Measurements from ENCODE around the gene IMMP2L. TPM values are rescaled to one million over a fixed set of nuclear protein-coding genes. Genes with fewer than 3 reads are reported as not detected.

The IMMP2L gene
- total and polyA plus RNA-seq, 2 of the 8 experiments (the other 6 are each of a cell fraction or from before 2014, with no cell fraction given), result 2.3 to 10.1 TPM

DNA sequence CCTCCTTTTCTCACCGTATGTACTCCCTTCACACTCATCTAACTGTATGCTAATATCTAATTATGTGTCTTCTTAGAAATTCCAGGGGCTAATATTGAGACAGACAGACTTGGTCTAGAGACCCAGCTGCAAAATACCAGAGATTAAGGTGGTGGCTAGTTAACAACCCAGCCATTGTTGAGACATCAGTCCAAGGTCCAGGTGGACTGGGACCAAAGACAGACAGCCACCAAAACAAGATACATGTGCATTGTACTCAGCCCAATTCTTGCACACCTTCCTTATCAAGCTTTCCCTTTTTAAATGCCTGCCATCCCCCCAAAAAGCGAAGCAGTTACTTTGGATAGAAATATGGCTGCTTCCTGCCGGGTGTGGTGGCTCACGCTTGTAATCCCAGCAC, 514.7 kb downstream of the IMMP2L start:
- ChIA-PET CTCF (ENCODE audit: partially characterized antibody) (no interaction called here), POLR2A (ENCODE audit: partially characterized antibody) (no interaction called here)
- no peak overlapping the region for H3K4me3 ChIP-seq (ENCODE audit: extremely low read depth in 1 of 4, insufficient read depth in 2 of 4, low read depth in 3 of 4, low read length in 4 of 4)
- H3K36me3 ChIP-seq (ENCODE audit: control insufficient read depth in 2 of 4, insufficient read depth in 4 of 4, low read length in 3 of 4), result no peaks in the 10 kb centered on the region
- no peak overlapping the region; the same call in 1 of the 2 replicates for H2BK5ac ChIP-seq (ENCODE audit: low read depth, low read length)
- H3K23ac ChIP-seq (ENCODE audit: insufficient read length), result no peak overlapping the region
- H4K20me1 ChIP-seq (replicated peaks in 1 of 2; ENCODE audit: control insufficient read depth in 1 of 2, insufficient read depth in 2 of 2, low read length in 2 of 2), result no peaks in the 10 kb centered on the region
- H3K4me1 ChIP-seq (replicated peaks in 1 of 4; ENCODE audit: control insufficient read depth in 3 of 4, insufficient read depth in 4 of 4, low read length in 3 of 4), result peaks cover 0 to 13% (median 7%) of the 10 kb centered on the region in 4 experiments; a peak in 6 of 7 replicates
- no peaks in the 10 kb centered on the region for H3K9me3 ChIP-seq (ENCODE audit: insufficient read depth in 2 of 2, low read depth in 1 of 2, low read length in 1 of 2)
- H2BK20ac ChIP-seq (ENCODE audit: low read length), result no peak overlapping the region
- H3K56ac ChIP-seq (replicated peaks; ENCODE audit: insufficient read length, low read depth, low read length), result no peak overlapping the region
- no peak overlapping the region for H2AK5ac ChIP-seq (ENCODE audit: low read depth, low read length)
- no peak overlapping the region for H4K5ac ChIP-seq (ENCODE audit: insufficient read length, low read depth, low read length)
- H3K27ac ChIP-seq (ENCODE audit: low read depth, low read length), result no peak overlapping the region
- no peak overlapping the region for H2AFZ ChIP-seq (ENCODE audit: low read length)
- H3K23me2 ChIP-seq (ENCODE audit: low read depth, low read length), result no peaks in the 10 kb centered on the region; the same call in 1 of the 2 replicates
- H3K4me2 ChIP-seq (ENCODE audit: insufficient read depth in 1 of 2, low read depth in 2 of 2, low read length in 2 of 2), result no peak overlapping the region
- FAIRE-seq (no peak), DNase-seq (ENCODE audit: low read depth in 1 of 2, low spot score in 2 of 2) (no peak)
- no peak overlapping the region for H2BK12ac ChIP-seq (ENCODE audit: low read depth, low read length)
- no peak overlapping the region for H3K4ac ChIP-seq (replicated peaks; ENCODE audit: insufficient read length, low read depth, low read length)
- no peak overlapping the region for H4K91ac ChIP-seq (replicated peaks; ENCODE audit: insufficient read length, low read length)
- no peak overlapping the region for H3K9ac ChIP-seq (replicated peaks in 1 of 4; ENCODE audit: extremely low read depth in 1 of 4, low read depth in 3 of 4, low read length in 3 of 4)
- no peaks in the 10 kb centered on the region for H3K27me3 ChIP-seq (replicated peaks in 1 of 4; ENCODE audit: control insufficient read depth in 3 of 4, extremely low read depth in 1 of 4, insufficient read depth in 3 of 4, low read length in 3 of 4)
- H2BK15ac ChIP-seq (ENCODE audit: low read length), result no peak overlapping the region
- 97% methylated on average over 4 of the region's 4 CpGs; no CpG with 5 or more reads in 1 of the 2 experiments for WGBS, 2 experiments (ENCODE audit: extremely low coverage in 1 of 2, insufficient coverage in 1 of 2, insufficient read length in 1 of 2, insufficient replicate concordance in 2 of 2, low coverage in 1 of 2, low lambda C conversion rate in 2 of 2, missing lambda C conversion rate in 1 of 2)
- no peaks in the 10 kb centered on the region for H3K79me2 ChIP-seq (ENCODE audit: control insufficient read depth in 1 of 2, insufficient read depth in 2 of 2, low read length in 2 of 2)
- H4K8ac ChIP-seq (ENCODE audit: extremely low read depth, insufficient read depth, low read length), result no peak overlapping the region
- no peak overlapping the region for H2BK120ac ChIP-seq (replicated peaks; ENCODE audit: low read depth, low read length)
- H3K79me1 ChIP-seq (ENCODE audit: low read depth, low read length), result no peaks in the 10 kb centered on the region
- no peak overlapping the region for H3K18ac ChIP-seq (ENCODE audit: extremely low read depth, low read length)
- H3K14ac ChIP-seq (ENCODE audit: insufficient read length), result no peak overlapping the region
- no peak for TF ChIP-seq CBX8 (IDR thresholded peaks at IDR 0.05; ENCODE audit: borderline replicate concordance, low read depth, low read length)
- TF ChIP-seq KDM1A (IDR thresholded peaks at IDR 0.05; ENCODE audit: borderline replicate concordance, low read length), result no peak
- TF ChIP-seq, protein P1, sequence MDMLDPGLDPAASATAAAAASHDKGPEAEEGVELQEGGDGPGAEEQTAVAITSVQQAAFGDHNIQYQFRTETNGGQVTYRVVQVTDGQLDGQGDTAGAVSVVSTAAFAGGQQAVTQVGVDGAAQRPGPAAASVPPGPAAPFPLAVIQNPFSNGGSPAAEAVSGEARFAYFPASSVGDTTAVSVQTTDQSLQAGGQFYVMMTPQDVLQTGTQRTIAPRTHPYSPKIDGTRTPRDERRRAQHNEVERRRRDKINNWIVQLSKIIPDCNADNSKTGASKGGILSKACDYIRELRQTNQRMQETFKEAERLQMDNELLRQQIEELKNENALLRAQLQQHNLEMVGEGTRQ (IDR thresholded peaks at IDR 0.05; ENCODE audit: low read length), result no peak
- TF ChIP-seq POLR2AphosphoS5 (IDR thresholded peaks at IDR 0.05; ENCODE audit: low read depth, low read length), result no peak
- no peak for TF ChIP-seq SP4 (IDR thresholded peaks at IDR 0.05; ENCODE audit: low read length)
- TF ChIP-seq, protein P2, sequence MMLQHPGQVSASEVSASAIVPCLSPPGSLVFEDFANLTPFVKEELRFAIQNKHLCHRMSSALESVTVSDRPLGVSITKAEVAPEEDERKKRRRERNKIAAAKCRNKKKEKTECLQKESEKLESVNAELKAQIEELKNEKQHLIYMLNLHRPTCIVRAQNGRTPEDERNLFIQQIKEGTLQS (IDR thresholded peaks at IDR 0.05; ENCODE audit: insufficient read depth, low read depth, low read length), result no peak
- TF ChIP-seq SUZ12 (IDR thresholded peaks at IDR 0.05; ENCODE audit: low read length), result no peak
- TF ChIP-seq BACH1 (IDR thresholded peaks at IDR 0.05; ENCODE audit: low read length), result no peak
- TF ChIP-seq TBP (IDR thresholded peaks at IDR 0.05; ENCODE audit: low read depth, low read length), result no peak

All from H1 (cell line).